ENCODE results near the gene PHKG2. TPM values are rescaled to one million over a fixed set of nuclear protein-coding genes. Genes with fewer than 3 reads are reported as not detected.

PHKG2 gene
- total RNA-seq, 1 donor from 2014 or later: 3.7 TPM

DNA sequence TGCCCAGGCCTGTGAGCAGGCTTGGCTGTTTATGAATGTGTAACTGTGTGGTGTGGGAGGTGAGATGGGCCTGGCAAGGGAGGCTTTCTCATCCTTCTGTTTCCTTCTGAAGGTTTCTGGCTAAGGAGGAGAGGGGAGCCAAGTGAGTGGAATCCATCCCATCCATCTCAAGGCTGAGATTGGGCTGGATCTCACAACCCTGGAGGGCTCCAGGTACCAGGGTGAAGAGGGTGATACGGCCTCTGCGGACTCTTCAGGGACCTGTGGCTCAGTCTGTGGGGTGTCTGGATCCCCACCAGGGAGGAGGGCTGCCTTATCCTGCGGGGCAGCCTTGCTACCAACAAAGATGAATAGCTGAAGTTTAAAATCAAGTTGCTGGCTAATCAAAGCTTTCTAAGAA, 31.8 kb downstream of the PHKG2 start:
- H3K9me3 ChIP-seq (ENCODE audit: control insufficient read depth in 3 of 3, low read length in 3 of 3): no peaks in the 10 kb centered on the region
- no peak overlapping the region for H3K4me3 ChIP-seq (ENCODE audit: low read length in 3 of 3)
- H3K4me1 ChIP-seq (ENCODE audit: control insufficient read depth in 3 of 3, insufficient read depth in 3 of 3, low read length in 3 of 3): peaks cover 35 to 45% (median 37%) of the 10 kb centered on the region in 3 donors
- H3K27me3 ChIP-seq (ENCODE audit: control insufficient read depth in 3 of 3, insufficient read depth in 3 of 3, low read length in 3 of 3): no peaks in the 10 kb centered on the region
- H3K36me3 ChIP-seq (ENCODE audit: control insufficient read depth in 3 of 3, insufficient read depth in 3 of 3, low read length in 3 of 3): peaks cover 14 to 34% (median 18%) of the 10 kb centered on the region in 3 donors
- no peak overlapping the region for H3K27ac ChIP-seq (ENCODE audit: low read depth, low read length)
- H3K9ac ChIP-seq (ENCODE audit: low read depth in 1 of 3, low read length in 3 of 3): peak overlapping the region in 1 of 3 donors; percentile 45

DNA sequence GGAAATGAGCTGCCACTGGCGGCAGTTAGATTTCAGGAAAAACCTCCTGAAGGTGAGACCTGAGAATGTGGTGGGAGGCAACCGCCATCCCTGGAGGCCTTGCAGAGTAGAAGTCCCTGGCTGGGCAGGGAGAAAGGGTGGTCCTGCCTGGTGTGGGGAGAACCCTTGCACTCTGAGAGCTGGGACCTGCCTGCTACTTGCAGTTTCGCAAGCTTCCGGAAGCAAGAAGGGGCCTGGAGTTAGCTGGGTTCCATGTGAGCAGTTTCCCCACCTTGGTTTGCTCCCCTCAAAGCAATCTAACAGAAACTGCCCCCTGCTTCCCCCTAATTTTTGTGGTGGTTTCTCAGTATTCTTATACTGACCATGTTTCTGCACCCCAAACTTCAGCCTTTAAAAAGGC, 32.3 kb downstream of the PHKG2 start:
- Histone ChIP-seq H3K4me1 (ENCODE audit: control insufficient read depth in 3 of 3, insufficient read depth in 3 of 3, low read length in 3 of 3) (peaks cover 39 to 45% (median 39%) of the 10 kb centered on the region in 3 donors), H3K9me3 (ENCODE audit: control insufficient read depth in 3 of 3, low read length in 3 of 3) (no peaks in the 10 kb centered on the region), H3K9ac (ENCODE audit: low read depth in 1 of 3, low read length in 3 of 3) (no peak overlapping the region), H3K4me3 (ENCODE audit: low read length in 3 of 3) (no peak overlapping the region), H3K27ac (ENCODE audit: low read depth, low read length) (no peak overlapping the region), H3K36me3 (ENCODE audit: control insufficient read depth in 3 of 3, insufficient read depth in 3 of 3, low read length in 3 of 3) (peaks cover 14 to 36% (median 18%) of the 10 kb centered on the region in 3 donors), H3K27me3 (ENCODE audit: control insufficient read depth in 3 of 3, insufficient read depth in 3 of 3, low read length in 3 of 3) (no peaks in the 10 kb centered on the region)

GRCh38 chr16:30782486-30783279, 34.5 kb downstream of the PHKG2 start:
- H3K9me3 ChIP-seq (ENCODE audit: control insufficient read depth in 3 of 3, low read length in 3 of 3): no peaks in the 10 kb centered on the region
- no peaks in the 10 kb centered on the region for H3K27me3 ChIP-seq (ENCODE audit: control insufficient read depth in 3 of 3, insufficient read depth in 3 of 3, low read length in 3 of 3)
- H3K4me1 ChIP-seq (ENCODE audit: control insufficient read depth in 3 of 3, insufficient read depth in 3 of 3, low read length in 3 of 3): peaks cover 32 to 40% (median 33%) of the 10 kb centered on the region in 3 donors
- H3K36me3 ChIP-seq (ENCODE audit: control insufficient read depth in 3 of 3, insufficient read depth in 3 of 3, low read length in 3 of 3): peaks cover 14 to 36% (median 18%) of the 10 kb centered on the region in 3 donors
- no peak overlapping the region for H3K4me3 ChIP-seq (ENCODE audit: low read length in 3 of 3)
- no peak overlapping the region for H3K27ac ChIP-seq (ENCODE audit: low read depth, low read length)
- H3K9ac ChIP-seq (ENCODE audit: low read depth in 1 of 3, low read length in 3 of 3): no peak overlapping the region

- peaks cover 28 to 37% (median 29%) of the 10 kb centered on the region in 3 donors for H3K4me1 ChIP-seq (ENCODE audit: control insufficient read depth in 3 of 3, insufficient read depth in 3 of 3, low read length in 3 of 3)
- no peak overlapping the region for H3K9ac ChIP-seq (ENCODE audit: low read depth in 1 of 3, low read length in 3 of 3)
These were observed 35.3 kb downstream of the PHKG2 start for GRCh38 chr16:30783280-30784109.

GRCh38 chr16:30784215-30784614, 36.0 kb downstream of the PHKG2 start:
- Histone ChIP-seq H3K27me3 (ENCODE audit: control insufficient read depth in 3 of 3, insufficient read depth in 3 of 3, low read length in 3 of 3) (no peaks in the 10 kb centered on the region), H3K4me1 (ENCODE audit: control insufficient read depth in 3 of 3, insufficient read depth in 3 of 3, low read length in 3 of 3) (peaks cover 21 to 29% (median 22%) of the 10 kb centered on the region in 3 donors), H3K9me3 (ENCODE audit: control insufficient read depth in 3 of 3, low read length in 3 of 3) (no peaks in the 10 kb centered on the region), H3K4me3 (ENCODE audit: low read length in 3 of 3) (no peak overlapping the region), H3K27ac (ENCODE audit: low read depth, low read length) (no peak overlapping the region), H3K9ac (ENCODE audit: low read depth in 1 of 3, low read length in 3 of 3) (no peak overlapping the region), H3K36me3 (ENCODE audit: control insufficient read depth in 3 of 3, insufficient read depth in 3 of 3, low read length in 3 of 3) (peaks cover 14 to 35% (median 18%) of the 10 kb centered on the region in 3 donors)

More at GRCh38 chr16:30783280-30784109, 35.3 kb downstream of the PHKG2 start:
- Histone ChIP-seq H3K36me3 (ENCODE audit: control insufficient read depth in 3 of 3, insufficient read depth in 3 of 3, low read length in 3 of 3) (peaks cover 14 to 36% (median 18%) of the 10 kb centered on the region in 3 donors), H3K4me3 (ENCODE audit: low read length in 3 of 3) (no peak overlapping the region), H3K27ac (ENCODE audit: low read depth, low read length) (no peak overlapping the region), H3K27me3 (ENCODE audit: control insufficient read depth in 3 of 3, insufficient read depth in 3 of 3, low read length in 3 of 3) (no peaks in the 10 kb centered on the region), H3K9me3 (ENCODE audit: control insufficient read depth in 3 of 3, low read length in 3 of 3) (no peaks in the 10 kb centered on the region)

GRCh38 chr16:30785126-30786106, 37.2 kb downstream of the PHKG2 start:
- Histone ChIP-seq H3K4me3 (ENCODE audit: low read length in 3 of 3) (peak overlapping the region; percentile 72 to 94 (median 82)), H3K27ac (ENCODE audit: low read depth, low read length) (peak overlapping the region; percentile 51)

DNA sequence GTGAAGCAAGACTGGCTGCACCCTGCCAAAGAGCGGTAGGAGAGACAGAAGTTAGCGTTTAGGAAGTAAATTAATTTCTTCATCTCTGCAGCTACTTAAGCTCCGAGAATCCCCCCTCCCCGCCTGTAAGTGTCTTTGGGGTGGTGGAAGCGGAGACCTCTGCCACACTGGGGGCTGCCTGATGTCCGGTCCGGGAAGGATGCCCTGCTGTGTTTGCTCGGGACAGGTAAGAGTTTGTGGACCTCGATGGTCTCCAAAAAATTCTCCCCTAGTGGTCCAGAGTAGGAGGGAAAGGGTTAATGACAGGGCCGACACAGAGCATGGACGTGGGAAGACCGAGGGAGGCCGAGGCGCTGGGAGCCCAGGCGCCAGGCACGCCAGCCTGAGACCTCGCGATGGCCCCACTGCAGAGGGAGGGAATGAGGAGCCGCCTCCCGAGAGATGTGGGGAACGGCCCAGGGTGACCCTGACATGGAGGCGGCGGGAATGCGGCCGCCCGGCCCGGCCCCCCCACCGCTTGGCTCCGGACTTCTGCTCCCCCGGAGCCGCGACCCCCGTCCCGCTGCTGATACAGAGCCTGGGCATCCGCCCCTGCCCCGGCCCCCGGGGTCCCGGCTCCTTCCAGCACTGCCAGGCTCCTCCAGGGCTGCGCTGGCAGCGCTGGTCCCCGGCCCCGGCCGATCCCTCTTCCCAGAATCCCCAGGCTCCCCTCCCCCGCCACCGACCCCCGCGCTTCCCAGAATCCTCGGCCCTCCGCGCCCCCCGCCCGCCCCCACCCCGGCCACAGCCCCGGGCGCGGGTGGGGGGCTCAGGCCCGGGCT, 38.1 kb downstream of the PHKG2 start:
- Histone ChIP-seq H3K27ac (ENCODE audit: low read depth, low read length) (peak overlapping the region; percentile 75), H3K27me3 (ENCODE audit: control insufficient read depth in 3 of 3, insufficient read depth in 3 of 3, low read length in 3 of 3) (no peaks in the 10 kb centered on the region)

More at GRCh38 chr16:30785126-30786106, 37.2 kb downstream of the PHKG2 start:
- Histone ChIP-seq H3K27me3 (ENCODE audit: control insufficient read depth in 3 of 3, insufficient read depth in 3 of 3, low read length in 3 of 3) (no peaks in the 10 kb centered on the region), H3K36me3 (ENCODE audit: control insufficient read depth in 3 of 3, insufficient read depth in 3 of 3, low read length in 3 of 3) (peaks cover 14 to 28% (median 18%) of the 10 kb centered on the region in 3 donors), H3K9me3 (ENCODE audit: control insufficient read depth in 3 of 3, low read length in 3 of 3) (no peaks in the 10 kb centered on the region), H3K9ac (ENCODE audit: low read depth in 1 of 3, low read length in 3 of 3) (peak overlapping the region; percentile 71 to 84 (median 72)), H3K4me1 (ENCODE audit: control insufficient read depth in 3 of 3, insufficient read depth in 3 of 3, low read length in 3 of 3) (peaks cover 21 to 27% (median 21%) of the 10 kb centered on the region in 3 donors)

GRCh38 chr16:30786936-30787612, 38.8 kb downstream of the PHKG2 start, which contains the start of gene ZNF629:
Gene ZNF629, minus strand, starts transcription at chr16:30787205. Its CDS starts 2,723 bp downstream, at chr16:30784482.
- Histone ChIP-seq H3K4me1 (ENCODE audit: control insufficient read depth in 3 of 3, insufficient read depth in 3 of 3, low read length in 3 of 3) (peaks cover 21 to 27% (median 21%) of the 10 kb centered on the region in 3 donors), H3K36me3 (ENCODE audit: control insufficient read depth in 3 of 3, insufficient read depth in 3 of 3, low read length in 3 of 3) (peaks cover 8 to 22% (median 15%) of the 10 kb centered on the region in 3 donors), H3K27ac (ENCODE audit: low read depth, low read length) (peak within 1 kb of the TSS; percentile 75), H3K9me3 (ENCODE audit: control insufficient read depth in 3 of 3, low read length in 3 of 3) (no peaks in the 10 kb centered on the region), H3K4me3 (ENCODE audit: low read length in 3 of 3) (peak within 1 kb of the TSS; percentile 89 to 95 (median 94)), H3K27me3 (ENCODE audit: control insufficient read depth in 3 of 3, insufficient read depth in 3 of 3, low read length in 3 of 3) (no peaks in the 10 kb centered on the region), H3K9ac (ENCODE audit: low read depth in 1 of 3, low read length in 3 of 3) (peak within 1 kb of the TSS; percentile 90 to 96 (median 93))

More for the DNA sequence above, 38.1 kb downstream of the PHKG2 start:
- peak overlapping the region; percentile 72 to 95 (median 94) for H3K4me3 ChIP-seq (ENCODE audit: low read length in 3 of 3)
- H3K9me3 ChIP-seq (ENCODE audit: control insufficient read depth in 3 of 3, low read length in 3 of 3): no peaks in the 10 kb centered on the region
- peak overlapping the region; percentile 72 to 96 (median 90) for H3K9ac ChIP-seq (ENCODE audit: low read depth in 1 of 3, low read length in 3 of 3)
- H3K4me1 ChIP-seq (ENCODE audit: control insufficient read depth in 3 of 3, insufficient read depth in 3 of 3, low read length in 3 of 3): peaks cover 21 to 27% (median 21%) of the 10 kb centered on the region in 3 donors
- H3K36me3 ChIP-seq (ENCODE audit: control insufficient read depth in 3 of 3, insufficient read depth in 3 of 3, low read length in 3 of 3): peaks cover 14 to 28% (median 18%) of the 10 kb centered on the region in 3 donors
